Embryonic facial prominence (tissue), 1 donor: Measurements from ENCODE around the gene ANO1.
"Not testable (repeated sequence)": the region's sequence is repeated elsewhere in the genome, so short reads cannot be mapped to it uniquely, and the experiment has no call there.

Experiments
- DNase-seq: peaks from one replicate; pipeline ENCODE4 v3.0.0-alpha.2; 2016; ENCODE audit errors: extremely low spot score

Gene ANO1

DNA sequence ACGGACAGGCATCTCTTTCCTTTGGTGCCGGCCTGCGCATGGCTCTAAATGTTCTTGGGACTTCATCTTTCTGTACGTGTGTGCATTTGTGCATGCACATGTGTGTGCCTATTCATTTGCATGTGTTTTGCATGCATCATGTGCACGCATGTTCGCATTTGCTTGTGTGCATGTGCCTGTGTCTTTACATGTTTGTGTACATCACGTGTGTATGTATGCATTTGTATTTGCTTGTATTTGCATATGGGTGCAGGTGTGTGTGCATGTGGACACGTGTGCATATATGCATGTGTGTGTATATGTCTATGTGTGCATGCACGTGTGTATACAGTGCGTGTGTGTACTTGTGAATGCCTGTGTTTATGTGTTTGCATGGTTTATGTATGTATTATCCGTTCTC is 111.5 kb downstream of the ANO1 start:
- no peak for DNase-seq

DNA sequence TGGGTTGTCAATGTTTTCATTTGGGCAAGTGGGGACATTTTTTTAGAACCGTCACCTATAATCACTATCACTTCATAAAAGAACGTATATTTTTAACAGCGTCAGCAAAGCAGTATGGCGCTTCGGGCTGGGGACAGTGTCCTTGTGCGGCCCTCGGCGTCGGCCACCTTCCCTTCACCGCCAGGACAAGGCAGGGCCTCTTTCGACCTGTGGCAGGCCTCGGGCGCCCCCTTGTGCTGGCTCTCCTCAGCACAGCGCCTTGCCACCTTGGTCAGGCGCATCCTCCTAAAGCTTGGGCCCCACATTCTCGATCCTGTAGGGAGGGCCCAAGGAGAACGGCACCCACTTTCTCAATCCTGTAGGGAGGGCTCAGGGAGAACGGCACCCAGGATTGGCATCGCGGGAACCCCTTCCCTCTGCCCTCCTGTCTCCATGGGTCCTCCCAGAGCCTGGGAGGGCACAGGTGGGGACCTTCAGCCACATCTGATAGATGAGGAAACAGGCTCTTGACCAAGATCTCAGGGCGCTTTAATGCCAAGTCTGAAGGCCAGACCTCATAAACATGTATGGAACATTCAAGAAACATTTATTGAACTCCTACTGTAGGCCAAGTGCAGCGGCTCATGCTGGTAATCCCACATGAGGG is 113.5 kb downstream of the ANO1 start:
- DNase-seq: no peak

DNA sequence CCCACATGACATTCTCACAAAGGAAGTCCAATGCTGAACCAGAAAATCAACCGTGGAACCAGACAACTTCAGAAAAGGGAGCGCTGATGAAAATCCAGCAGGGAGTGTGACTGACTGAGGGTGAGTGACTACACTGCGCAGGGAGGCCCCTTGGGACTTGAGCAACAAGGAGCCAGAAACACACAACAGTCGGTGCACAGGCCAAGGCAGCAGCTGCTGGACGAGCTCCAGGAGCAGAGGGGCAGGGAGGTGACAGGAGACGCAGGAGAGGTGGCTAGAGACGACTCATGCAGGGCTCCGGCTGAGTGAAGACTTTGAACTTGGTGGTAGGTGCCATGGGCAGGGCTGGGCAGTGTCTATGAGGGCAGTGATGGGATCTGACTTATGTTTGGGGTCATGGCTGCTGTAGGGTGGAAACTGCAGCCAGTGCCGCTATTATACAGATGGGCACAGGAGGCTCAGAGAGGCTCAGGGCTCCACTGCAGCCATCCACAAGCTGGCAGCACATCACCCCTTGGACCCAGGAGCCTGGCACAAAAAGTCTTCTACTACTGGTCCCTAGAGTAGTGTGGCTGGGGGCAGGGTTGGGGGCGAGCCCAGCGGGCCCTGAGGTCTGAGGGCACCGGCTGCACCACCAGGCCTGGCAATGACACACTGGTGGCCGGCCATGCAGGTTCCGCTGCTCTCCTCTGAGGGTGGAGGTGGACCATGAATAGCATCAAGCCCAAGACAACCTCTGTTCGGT is 114.7 kb downstream of the ANO1 start:
- no peak for DNase-seq

DNA sequence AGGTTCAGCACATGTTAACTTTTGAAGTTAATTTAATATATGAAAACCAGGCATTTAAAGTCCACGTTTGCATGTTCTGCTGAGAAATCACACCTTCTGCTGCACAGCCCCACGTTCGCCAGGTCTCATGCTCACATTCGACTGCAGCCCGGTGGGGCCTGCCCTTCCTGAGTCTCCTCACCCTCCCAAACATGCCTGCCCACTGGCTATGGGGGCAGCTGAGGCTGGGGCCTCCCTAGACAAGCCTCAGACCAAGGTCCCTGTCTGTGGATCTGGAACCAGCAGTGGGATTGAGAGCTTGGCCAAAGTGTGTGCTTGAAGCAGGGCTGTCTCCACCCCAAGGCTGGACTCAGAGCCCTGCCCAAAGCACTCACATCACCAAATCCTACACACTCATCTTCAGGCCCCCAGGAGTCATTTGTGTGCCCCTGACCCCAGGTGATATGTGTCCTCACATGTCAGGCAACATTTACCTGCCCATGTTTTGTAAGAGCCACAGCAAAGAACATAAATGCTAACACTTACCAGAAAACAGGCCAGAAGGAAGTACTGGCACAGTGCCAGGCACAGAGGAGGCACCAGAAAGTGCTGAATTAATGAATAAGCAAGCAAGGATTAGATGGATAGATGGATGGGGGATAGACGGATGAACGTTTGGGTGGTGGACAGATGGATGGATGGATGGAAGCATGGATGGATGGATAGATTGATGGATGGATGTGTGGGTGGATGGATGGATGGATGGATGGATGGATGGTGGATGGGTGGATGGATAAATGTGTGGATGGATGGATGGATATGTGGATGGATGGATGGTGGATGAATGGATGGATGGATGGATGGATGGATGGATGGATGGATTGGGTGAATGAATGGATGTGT is 115.5 kb downstream of the ANO1 start:
- no peak for DNase-seq

DNA sequence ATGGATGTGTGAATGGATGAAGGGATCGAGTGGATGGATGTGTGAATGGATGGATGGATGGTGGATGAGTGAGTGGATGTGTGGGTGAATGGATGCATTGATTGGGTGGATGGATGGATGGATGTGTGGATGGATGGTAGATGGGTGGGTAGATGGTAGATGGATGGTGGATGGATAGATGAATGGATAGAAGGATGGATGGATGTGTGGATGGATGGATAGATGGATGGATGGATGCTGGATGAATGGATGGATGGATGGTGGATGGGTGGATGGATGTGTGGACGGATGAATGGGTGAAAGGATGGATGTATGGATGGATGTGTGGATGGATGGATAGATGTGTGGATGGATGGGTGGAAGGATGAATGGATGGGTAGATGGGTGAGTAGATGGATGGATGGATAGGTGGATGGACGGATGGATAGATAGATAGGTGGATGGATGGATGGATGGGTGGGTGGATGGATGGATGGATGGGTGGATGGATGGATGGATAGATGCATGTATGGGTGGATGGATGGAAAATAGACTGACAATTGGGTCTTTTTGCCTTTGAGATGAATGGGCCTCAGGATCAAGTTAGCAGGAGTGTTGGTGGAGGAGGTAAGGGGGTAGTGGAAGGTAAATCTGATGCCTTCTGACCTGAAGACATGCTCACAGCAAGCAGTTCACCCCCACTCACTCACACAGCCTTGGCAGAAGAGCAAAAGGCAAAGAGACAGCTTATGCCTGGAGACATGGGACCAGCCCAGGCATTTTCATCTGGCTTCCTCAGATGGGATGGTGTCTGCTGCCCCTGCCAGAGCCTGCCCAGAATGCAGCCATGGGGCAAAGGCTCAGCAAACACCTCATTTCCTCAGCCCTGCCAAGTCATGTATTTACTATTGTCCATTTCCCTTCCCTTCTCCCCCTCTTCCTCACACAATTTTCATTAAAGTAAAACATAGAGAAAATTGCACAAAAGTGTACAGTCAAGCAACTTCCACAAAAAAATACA is 117.0 kb downstream of the ANO1 start:
- DNase-seq: no peak

DNA sequence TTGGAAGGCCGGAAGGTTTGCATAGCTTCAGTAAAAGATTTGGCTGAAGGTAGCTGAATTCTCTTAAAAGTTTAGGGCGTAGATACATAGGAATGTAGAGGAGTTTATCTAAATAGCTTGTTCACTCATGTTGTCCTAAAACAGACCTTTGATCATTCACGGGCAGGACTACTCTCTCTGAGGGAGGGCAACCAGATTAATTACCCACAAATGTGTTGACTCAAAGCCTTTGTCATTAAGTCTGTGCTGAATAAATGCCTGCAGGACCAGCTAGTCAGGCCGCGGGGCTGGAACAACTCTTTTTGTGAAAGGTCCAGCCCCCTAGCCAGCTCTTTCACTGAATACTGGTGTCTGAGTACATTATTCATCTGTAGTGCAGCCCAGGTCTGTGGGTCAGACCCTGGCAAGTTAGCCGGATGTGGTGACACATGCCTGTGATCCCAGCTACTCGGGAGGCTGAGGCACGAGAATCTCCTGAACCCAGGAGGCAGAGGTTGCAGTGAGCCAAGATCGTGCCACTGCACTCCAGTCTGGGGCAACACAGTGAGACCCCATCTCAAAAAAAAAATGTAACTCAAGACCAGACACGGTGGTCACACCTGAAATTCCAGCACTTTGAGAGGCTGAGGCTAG is 122.2 kb downstream of the ANO1 start:
- DNase-seq: no peak

DNA sequence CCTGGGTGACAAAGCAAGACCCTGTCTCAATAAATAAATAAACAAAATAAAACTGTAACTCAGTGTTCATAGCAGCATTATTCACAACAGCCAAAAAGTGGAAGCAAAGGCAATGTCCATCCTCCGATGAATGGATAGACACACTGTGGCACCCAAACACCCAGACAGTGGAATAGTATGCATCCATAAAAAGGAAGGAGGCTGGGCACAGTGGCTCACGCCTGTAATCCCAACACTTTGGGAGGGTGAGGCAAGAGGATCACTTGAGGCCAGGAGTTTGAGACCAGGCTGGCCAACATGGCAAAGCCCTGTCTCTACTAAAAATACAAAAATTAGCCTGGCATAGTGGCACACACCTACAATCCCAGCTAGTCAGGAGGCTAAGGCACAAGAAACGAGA is 122.9 kb downstream of the ANO1 start:
- DNase-seq: not testable (repeated sequence)

DNA sequence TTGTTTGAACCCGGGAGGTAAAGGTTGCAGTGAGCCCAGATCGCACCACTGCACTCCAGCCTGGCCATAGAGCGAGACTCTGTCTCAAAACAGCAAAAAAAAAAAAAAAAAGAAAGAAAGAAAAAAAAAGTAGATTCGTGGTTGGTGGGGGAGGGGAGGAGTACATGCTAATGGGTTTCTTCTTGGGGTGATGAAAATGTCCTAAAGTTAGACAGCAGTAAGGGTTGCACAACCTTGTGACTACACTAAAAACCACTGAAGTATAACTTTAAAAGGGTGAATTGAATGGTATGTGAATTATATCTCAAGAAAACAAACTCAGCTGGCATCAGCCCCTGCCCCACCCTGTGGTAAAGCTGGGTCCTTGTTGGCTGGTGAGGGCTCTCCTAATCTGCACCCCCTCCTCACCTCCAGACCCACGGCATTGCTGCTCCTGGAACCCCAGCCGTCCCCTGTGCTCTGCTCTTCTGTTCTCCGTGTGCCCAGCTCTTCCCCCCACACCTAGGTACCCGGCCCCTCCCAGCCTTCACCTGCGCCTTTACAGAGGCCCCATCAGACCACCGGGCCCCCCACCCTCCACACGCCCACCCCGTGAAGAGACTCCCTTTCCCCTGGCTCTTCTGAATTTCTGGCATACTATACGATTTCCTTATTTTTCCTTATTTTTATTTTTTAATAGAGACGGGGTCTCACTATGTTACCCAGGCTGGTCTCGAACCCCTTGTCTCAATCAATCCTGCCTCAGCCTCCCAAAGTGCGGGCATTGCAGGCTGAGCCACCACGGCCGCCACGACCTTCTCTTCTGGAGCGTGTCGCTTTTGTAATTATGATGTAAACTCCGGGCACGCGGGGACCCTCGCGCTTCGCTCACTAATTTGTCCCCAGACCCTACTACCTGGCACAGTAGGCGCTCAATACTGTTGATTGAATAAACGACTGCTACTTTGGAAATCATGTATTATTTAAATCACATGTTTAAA is 124.1 kb downstream of the ANO1 start:
- DNase-seq: no peak

DNA sequence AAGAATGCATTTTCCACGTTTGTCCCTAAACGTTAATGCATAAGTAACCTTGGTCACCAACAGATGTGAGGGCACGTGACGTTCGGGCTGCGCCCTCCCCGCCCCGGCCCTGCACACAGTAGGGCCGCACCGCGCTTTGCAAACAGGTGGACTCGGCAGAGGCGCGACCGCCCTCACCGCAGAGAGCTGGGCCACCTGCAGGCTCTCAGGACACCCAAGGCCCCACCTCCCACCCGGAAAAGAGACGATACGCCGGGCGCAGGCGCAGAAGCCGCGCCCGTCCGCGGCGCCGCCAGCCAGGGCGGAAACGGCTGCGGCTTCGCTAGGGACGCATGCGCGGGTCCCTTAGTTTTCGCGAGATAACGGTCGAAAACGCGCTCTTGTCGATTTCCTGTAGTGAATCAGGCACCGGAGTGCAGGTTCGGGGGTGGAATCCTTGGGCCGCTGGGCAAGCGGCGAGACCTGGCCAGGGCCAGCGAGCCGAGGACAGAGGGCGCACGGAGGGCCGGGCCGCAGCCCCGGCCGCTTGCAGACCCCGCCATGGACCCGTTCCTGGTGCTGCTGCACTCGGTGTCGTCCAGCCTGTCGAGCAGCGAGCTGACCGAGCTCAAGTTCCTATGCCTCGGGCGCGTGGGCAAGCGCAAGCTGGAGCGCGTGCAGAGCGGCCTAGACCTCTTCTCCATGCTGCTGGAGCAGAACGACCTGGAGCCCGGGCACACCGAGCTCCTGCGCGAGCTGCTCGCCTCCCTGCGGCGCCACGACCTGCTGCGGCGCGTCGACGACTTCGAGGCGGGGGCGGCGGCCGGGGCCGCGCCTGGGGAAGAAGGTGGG is 125.0 kb downstream of the ANO1 start, which contains the start of gene FADD:
Gene FADD (plus strand): TSS at position 377 of the 831 bp plus-strand sequence. CDS start 164 bp downstream, at position 541.
- peak; percentile 84 for DNase-seq

DNA sequence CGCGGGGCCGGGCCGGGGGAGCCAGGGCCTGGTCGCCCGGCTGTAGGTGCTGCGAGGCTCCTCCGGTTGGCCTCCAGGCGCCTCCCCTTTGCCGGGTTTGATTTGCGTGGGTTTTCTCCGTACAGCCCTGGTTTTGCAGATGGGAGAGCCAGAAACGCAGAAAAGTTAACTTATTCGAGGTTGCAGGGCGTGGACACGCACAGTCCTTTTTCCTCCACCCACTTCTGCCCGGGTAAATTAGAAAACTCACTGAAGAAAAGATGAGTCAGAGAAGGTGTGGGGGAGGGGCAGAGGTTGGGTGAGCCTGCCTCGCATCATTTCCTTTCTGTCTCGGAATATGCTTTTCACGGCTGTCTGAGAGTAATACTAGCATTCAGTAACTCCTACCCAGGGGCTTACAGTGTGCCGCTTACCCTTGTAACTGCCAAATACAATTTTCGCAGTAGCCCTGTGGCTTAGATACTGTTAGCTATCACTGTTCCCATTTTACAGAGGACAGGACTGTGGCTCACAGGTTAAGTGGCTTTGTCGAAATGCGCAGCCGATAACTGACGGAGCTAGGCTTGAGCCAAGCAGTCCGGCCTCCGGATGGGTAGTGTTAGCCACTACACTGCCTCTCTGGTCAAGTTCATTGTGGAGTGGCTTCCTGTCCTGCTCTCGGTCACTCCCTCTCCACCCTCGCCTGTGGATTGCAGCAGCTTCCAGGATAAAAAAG is 125.8 kb downstream of the ANO1 start:
- DNase-seq: no peak

DNA sequence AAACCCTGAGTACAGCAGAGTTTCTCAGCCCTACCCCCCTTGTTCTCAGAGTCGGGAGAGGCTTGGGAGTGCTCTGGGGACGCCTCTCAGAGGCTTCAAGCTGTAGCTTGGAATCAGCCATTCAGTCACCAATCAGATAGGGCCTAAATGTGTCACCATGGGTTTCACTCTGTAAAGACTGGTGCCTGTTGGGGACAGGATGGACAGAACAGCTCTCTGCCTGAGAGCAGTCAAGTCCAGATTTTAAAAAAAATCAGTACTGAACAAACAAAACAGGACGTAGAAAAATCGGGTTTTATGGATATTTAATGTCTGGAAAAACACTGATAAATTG is 126.3 kb downstream of the ANO1 start:
- no peak for DNase-seq

DNA sequence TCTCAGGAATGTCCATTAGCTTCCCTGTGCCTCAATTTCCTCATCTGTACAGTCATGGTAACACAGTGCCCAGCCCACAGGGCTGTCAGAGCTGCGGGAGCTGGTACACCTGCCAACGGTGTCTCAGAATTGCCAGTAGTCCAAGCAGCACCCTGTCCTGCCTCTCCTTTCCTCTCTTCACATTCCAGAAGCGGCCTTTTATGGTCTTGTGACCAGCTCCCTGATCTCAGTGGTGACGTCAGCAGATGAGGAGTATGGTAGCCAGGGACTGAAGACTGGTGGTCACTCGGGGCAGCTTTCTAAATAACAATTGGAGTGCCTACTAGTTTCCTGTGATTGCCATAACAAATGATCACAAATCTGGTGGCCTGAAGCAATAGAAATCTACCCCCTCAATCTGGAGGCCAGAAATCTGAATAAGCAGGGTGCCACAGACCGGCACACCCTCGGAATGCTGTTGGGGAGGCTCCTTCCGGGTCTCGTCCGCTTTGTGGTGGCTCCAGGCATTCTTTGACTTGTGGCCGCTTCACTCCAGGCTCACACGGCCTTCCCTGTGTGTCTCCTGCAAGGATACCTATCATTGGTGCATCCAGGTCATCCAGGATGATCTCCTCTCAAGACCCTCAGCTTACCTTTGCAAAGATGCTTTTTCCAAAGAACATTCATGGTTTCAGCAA is 127.1 kb downstream of the ANO1 start:
- no peak for DNase-seq

DNA sequence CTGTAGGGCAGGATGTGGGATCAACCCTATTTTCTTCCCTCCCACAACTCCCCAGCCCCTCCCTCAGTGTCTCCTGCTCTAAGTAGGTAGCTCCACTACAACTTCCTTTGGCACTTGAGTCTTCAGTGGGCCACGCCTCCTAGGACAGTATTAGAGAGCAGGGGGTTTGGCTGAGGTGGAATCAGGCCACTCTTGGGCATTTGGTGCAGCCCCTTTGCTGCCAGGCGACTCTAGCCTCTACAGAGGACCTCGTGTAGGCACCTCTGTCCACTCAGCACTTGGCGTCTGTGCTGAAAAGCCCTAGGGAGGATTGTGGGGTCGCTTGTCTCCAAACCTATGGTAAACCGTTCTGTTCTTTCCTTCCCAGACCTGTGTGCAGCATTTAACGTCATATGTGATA is 127.6 kb downstream of the ANO1 start:
- no peak for DNase-seq

DNA sequence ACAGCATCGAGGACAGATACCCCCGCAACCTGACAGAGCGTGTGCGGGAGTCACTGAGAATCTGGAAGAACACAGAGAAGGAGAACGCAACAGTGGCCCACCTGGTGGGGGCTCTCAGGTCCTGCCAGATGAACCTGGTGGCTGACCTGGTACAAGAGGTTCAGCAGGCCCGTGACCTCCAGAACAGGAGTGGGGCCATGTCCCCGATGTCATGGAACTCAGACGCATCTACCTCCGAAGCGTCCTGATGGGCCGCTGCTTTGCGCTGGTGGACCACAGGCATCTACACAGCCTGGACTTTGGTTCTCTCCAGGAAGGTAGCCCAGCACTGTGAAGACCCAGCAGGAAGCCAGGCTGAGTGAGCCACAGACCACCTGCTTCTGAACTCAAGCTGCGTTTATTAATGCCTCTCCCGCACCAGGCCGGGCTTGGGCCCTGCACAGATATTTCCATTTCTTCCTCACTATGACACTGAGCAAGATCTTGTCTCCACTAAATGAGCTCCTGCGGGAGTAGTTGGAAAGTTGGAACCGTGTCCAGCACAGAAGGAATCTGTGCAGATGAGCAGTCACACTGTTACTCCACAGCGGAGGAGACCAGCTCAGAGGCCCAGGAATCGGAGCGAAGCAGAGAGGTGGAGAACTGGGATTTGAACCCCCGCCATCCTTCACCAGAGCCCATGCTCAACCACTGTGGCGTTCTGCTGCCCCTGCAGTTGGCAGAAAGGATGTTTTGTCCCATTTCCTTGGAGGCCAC is 128.3 kb downstream of the ANO1 start:
- no peak for DNase-seq

DNA sequence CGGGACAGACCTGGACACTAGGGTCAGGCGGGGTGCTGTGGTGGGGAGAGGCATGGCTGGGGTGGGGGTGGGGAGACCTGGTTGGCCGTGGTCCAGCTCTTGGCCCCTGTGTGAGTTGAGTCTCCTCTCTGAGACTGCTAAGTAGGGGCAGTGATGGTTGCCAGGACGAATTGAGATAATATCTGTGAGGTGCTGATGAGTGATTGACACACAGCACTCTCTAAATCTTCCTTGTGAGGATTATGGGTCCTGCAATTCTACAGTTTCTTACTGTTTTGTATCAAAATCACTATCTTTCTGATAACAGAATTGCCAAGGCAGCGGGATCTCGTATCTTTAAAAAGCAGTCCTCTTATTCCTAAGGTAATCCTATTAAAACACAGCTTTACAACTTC is 128.9 kb downstream of the ANO1 start:
- DNase-seq: no peak

DNA sequence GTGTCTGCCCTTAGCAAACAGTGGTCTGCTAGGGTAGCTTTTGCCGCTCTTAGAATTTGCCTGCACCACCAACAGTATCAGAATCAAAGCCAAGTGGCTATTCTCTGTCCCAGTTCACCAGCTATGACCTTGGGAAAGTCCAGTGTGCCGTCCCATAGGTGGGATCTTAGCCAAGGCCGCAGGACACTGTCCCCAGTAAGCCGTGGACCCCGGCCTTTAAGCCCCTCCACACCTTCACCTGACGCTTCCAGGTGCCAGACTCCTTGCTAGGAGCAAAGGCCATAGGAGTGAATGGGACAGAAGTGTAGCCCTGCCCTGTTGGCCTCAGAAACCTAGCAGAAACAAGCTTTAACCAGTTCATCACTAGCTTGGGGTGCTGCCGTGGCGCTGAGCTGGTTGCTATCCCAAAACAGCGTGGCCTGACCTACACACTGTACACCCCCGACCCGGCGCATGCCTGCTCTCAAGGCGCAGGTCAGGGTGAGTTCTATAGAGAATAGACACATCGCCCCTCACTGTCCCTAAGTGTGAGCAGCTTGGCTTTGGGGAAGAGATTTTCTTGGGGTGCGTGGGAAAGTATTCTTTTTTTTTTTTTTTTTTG is 129.5 kb downstream of the ANO1 start:
- DNase-seq: no peak
